ENCODE data around the gene MTFR2. TPM values are rescaled to one million over a fixed set of nuclear protein-coding genes. Genes with fewer than 3 reads are reported as not detected.

MTFR2 gene
- total RNA-seq = 2.2 and 3.5 TPM in 2 replicates

DNA sequence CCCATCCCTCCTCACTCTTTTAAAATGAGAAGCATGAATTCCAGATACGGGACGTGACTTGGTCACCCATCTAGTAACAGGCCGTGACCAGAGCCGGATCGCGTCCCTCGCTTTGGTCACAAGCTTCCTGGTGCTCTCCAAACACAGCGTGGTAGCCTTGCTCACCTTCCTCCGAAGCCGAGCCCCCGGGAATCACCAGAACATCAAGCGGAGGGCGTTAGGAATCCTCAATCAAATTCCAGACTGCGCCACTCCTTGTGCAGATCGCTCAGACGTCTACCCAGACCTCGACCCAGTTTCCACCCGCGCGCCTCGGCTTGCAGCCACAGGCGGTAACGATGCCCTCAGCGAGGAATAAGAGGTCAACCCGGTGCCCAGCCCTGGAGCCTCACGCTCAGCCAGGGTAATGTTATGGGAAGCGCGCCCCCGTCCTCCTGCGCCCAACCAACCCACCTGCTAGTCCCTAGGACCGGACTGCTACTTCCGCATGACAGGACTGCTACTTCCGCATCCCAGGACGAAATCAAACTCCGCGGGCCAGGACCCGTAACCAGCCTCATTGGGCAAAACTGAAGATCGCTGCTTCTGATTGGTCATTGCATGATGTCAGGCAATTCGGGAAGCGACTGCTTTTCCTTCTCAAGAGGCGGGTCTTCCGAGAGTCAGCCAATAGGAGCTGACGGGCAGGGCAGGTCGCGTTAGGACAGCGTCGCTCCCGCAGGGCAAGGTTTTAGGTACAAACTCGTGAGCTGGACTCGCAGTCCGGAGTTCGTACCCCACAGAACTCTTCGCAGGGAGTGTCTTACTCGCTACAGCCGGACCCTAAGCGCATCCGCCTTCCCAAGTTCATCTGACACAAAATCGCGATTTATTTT is at the start of gene MTFR2:
Gene MTFR2, minus strand, starts transcription at position 501 of the 875 bp plus-strand sequence. CDS start 1,212 bp downstream, outside the sequence.

DNA sequence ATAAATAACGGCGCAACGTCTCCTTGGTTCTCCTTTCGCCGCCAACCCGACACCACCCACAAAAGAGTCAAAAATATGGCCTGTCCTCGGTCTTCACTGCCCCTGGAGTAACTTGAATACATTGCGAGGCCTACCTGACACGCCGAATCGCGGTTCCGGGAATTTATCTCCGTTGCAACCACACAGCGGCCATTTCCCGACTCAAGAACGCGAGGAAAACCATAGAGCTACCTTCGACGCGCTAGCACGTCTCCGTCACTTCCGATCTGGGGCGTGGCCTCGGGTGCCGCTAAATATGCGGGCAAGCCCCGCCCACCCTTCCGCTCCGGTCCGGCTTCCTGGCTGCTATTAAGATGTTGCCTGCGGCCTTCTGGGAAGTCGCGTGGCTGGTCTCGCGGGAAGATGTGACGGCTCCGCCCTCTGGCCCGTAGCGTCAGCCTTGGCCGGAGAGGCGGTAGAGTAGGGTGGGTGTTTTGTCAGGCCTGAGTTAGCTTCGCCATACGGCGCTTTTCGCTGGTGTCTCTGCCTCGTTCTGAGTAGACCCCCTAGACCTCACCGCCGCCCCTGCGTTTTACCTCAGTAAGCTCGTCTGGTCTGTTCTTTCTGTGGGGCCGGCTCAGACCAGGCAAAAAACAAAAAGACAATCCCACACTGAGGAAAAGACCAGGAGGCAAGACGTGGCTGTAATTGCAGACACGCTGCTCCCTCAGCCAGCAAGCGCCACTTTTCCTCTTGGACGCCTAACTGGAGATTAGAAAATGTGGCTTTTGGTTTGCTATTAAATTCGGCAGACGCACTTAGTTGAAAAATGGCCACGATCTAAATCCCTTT is 39.7 kb upstream of the MTFR2 start, which contains the start of gene BCLAF1:
Gene BCLAF1, minus strand, starts transcription at position 268 of the 831 bp plus-strand sequence. CDS start 9,980 bp downstream, outside the sequence.

Other genes starting within 250 kb of the MTFR2 start
- 97.7 and 122 TPM in 2 replicates for gene BCLAF1, start 39.5 kb upstream of the MTFR2 start, total RNA-seq

Measured in subcutaneous preadipocyte (primary cell).